Measurements from ENCODE around the gene TMEM39A. TPM values are rescaled to one million over a fixed set of nuclear protein-coding genes. Genes with fewer than 3 reads are reported as not detected.
A peak's percentile ranks its signal among the peaks of the same experiment; 100 is the strongest.

The TMEM39A gene
- total RNA-seq, 1 donor from 2014 or later, result 66.0 TPM

- Mint-ChIP-seq H3K27ac (peak overlapping the region; percentile 31), H3K9me3 (no peaks in the 10 kb centered on the region), H3K4me3 (no peak overlapping the region), H3K4me1 (ENCODE audit: unreplicated experiment) (no peaks in the 10 kb centered on the region), H3K36me3 (peaks cover 76% of the 10 kb centered on the region), H3K27me3 (no peaks in the 10 kb centered on the region)
- no peak for TF ChIP-seq CTCF (conservative IDR thresholded peaks at IDR 0.05)
- DNase-seq (ENCODE audit: extremely low spot score, unreplicated experiment), result no peak
These were observed 28.7 kb downstream of the TMEM39A start for GRCh38 chr3:119434703-119435102.

- H3K4me3 Mint-ChIP-seq, result no peak overlapping the region
- TF ChIP-seq CTCF (conservative IDR thresholded peaks at IDR 0.05), result no peak
- peaks cover 83% of the 10 kb centered on the region for H3K36me3 Mint-ChIP-seq
- DNase-seq (ENCODE audit: extremely low spot score, unreplicated experiment), result no peak
- H3K27ac Mint-ChIP-seq, result peak overlapping the region; percentile 28
- no peaks in the 10 kb centered on the region for H3K27me3 Mint-ChIP-seq
- H3K9me3 Mint-ChIP-seq, result peaks cover 9% of the 10 kb centered on the region
- no peaks in the 10 kb centered on the region for H3K4me1 Mint-ChIP-seq (ENCODE audit: unreplicated experiment)
These were observed 29.6 kb downstream of the TMEM39A start for GRCh38 chr3:119433613-119434325.

- peaks cover 31% of the 10 kb centered on the region for H3K9me3 Mint-ChIP-seq
- no peak overlapping the region for H3K4me3 Mint-ChIP-seq
- no peaks in the 10 kb centered on the region for H3K27me3 Mint-ChIP-seq
- no peak for DNase-seq (ENCODE audit: extremely low spot score, unreplicated experiment)
- no peaks in the 10 kb centered on the region for H3K4me1 Mint-ChIP-seq (ENCODE audit: unreplicated experiment)
- H3K36me3 Mint-ChIP-seq, result peaks cover 46% of the 10 kb centered on the region
- H3K27ac Mint-ChIP-seq, result no peak overlapping the region
- TF ChIP-seq CTCF (conservative IDR thresholded peaks at IDR 0.05), result peak; percentile 20
These were observed 34.9 kb downstream of the TMEM39A start for GRCh38 chr3:119428538-119428937.

GRCh38 chr3:119427669-119428068 lies 35.7 kb downstream of the TMEM39A start:
- Mint-ChIP-seq H3K4me3 (no peak overlapping the region), H3K27me3 (no peaks in the 10 kb centered on the region), H3K9me3 (peaks cover 33% of the 10 kb centered on the region), H3K4me1 (ENCODE audit: unreplicated experiment) (no peaks in the 10 kb centered on the region), H3K36me3 (peaks cover 44% of the 10 kb centered on the region), H3K27ac (no peak overlapping the region)
- TF ChIP-seq CTCF (conservative IDR thresholded peaks at IDR 0.05), result no peak
- no peak for DNase-seq (ENCODE audit: extremely low spot score, unreplicated experiment)

- no peak for DNase-seq (ENCODE audit: extremely low spot score, unreplicated experiment)
- peaks cover 9% of the 10 kb centered on the region for H3K9me3 Mint-ChIP-seq
- no peaks in the 10 kb centered on the region for H3K27me3 Mint-ChIP-seq
- H3K27ac Mint-ChIP-seq, result no peak overlapping the region
- no peak overlapping the region for H3K4me3 Mint-ChIP-seq
- peaks cover 10% of the 10 kb centered on the region for H3K4me1 Mint-ChIP-seq (ENCODE audit: unreplicated experiment)
- peak; percentile 44 for TF ChIP-seq CTCF (conservative IDR thresholded peaks at IDR 0.05)
- no peaks in the 10 kb centered on the region for H3K36me3 Mint-ChIP-seq
These were observed 43.2 kb downstream of the TMEM39A start for GRCh38 chr3:119420196-119420595.
